Dendritic cell treated with granulocyte-macrophage colony-stimulating factor and Interleukin-4, amounts not matched to agents 40 ng/mL and 50 ng/mL, for 4 days (primary cell): ENCODE measurements around the gene GNB3.

Experiments used
- H3K27ac Mint-ChIP-seq: one replicate; pipeline ENCODE4 v1.8.0; 2022; ENCODE audit warnings: mild to moderate bottlenecking, mixed read lengths
- H3K27me3 Mint-ChIP-seq: one replicate; pipeline ENCODE4 v1.8.0; 2022; ENCODE audit warnings: mild to moderate bottlenecking, mixed read lengths
- H3K36me3 Mint-ChIP-seq: one replicate; pipeline ENCODE4 v1.8.0; 2022; ENCODE audit warnings: low read depth, mixed read lengths
- H3K4me1 Mint-ChIP-seq: one replicate; pipeline ENCODE4 v1.8.0; 2022; ENCODE audit warnings: low read depth, mixed read lengths
- H3K4me3 Mint-ChIP-seq: one replicate; pipeline ENCODE4 v1.8.0; 2022; ENCODE audit warnings: mild to moderate bottlenecking, moderate library complexity, mixed read lengths
- H3K9me3 Mint-ChIP-seq: one replicate; pipeline ENCODE4 v1.8.0; 2022; ENCODE audit warnings: mixed read lengths
- intact Hi-C: fragments of 100-400 bp; cut with micrococcal nuclease; formaldehyde crosslinking; loops from one replicate; pipeline ENCODE4 v1.15.0; 2022

GNB3 gene

GRCh38 chr12:6826734-6827436, 13.8 kb upstream of the GNB3 start:
- Mint-ChIP-seq H3K27ac (no peak overlapping the region), H3K36me3 (peaks cover 15% of the 10 kb centered on the region), H3K4me3 (no peak overlapping the region), H3K27me3 (peaks cover 66% of the 10 kb centered on the region), H3K4me1 (peaks cover 60% of the 10 kb centered on the region), H3K9me3 (no peaks in the 10 kb centered on the region)
- intact Hi-C loops = loop anchor here (5.0 kb wide), 3 partner anchors 90 to 210 kb away; partner anchors contain the start of gene ZNF384

GRCh38 chr12:6827437-6827911, 13.3 kb upstream of the GNB3 start:
- peaks cover 15% of the 10 kb centered on the region for H3K36me3 Mint-ChIP-seq
- intact Hi-C loops = loop anchor here (5.0 kb wide), 3 partner anchors 90 to 210 kb away; partner anchors contain the start of gene ZNF384
- no peak overlapping the region for H3K27ac Mint-ChIP-seq
- peaks cover 54% of the 10 kb centered on the region for H3K4me1 Mint-ChIP-seq
- H3K9me3 Mint-ChIP-seq = no peaks in the 10 kb centered on the region
- peaks cover 67% of the 10 kb centered on the region for H3K27me3 Mint-ChIP-seq
- peak overlapping the region; percentile 48 for H3K4me3 Mint-ChIP-seq

GRCh38 chr12:6827982-6828780, 12.5 kb upstream of the GNB3 start, which contains the start of gene P3H3:
P3H3 (plus strand) TSS chr12:6828407; CDS start chr12:6828441, 34 bp downstream.
- Mint-ChIP-seq H3K36me3 (peaks cover 15% of the 10 kb centered on the region), H3K27me3 (peaks cover 65% of the 10 kb centered on the region), H3K4me1 (peaks cover 47% of the 10 kb centered on the region), H3K27ac (peak within 1 kb of the TSS; percentile 37), H3K9me3 (no peaks in the 10 kb centered on the region), H3K4me3 (peak within 1 kb of the TSS; percentile 73)
- intact Hi-C loops = loop anchor here (5.0 kb wide), 3 partner anchors 91 to 211 kb away; partner anchors contain the start of gene ZNF384

- Mint-ChIP-seq H3K36me3 (peaks cover 15% of the 10 kb centered on the region), H3K4me3 (peak overlapping the region; percentile 73), H3K27me3 (peaks cover 67% of the 10 kb centered on the region), H3K27ac (peak overlapping the region; percentile 37), H3K4me1 (peaks cover 45% of the 10 kb centered on the region), H3K9me3 (no peaks in the 10 kb centered on the region)
- intact Hi-C loops = loop anchor here (5.0 kb wide), 3 partner anchors 92 to 212 kb away; partner anchors contain the start of gene ZNF384
Observed at GRCh38 chr12:6828781-6829535, 11.8 kb upstream of the GNB3 start.

- H3K4me1 Mint-ChIP-seq = peaks cover 44% of the 10 kb centered on the region
- intact Hi-C loops = loop anchor here (5.0 kb wide), 3 partner anchors 92 to 212 kb away; partner anchors contain the start of gene ZNF384
- no peaks in the 10 kb centered on the region for H3K9me3 Mint-ChIP-seq
- peaks cover 66% of the 10 kb centered on the region for H3K27me3 Mint-ChIP-seq
- peak overlapping the region; percentile 73 for H3K4me3 Mint-ChIP-seq
- H3K36me3 Mint-ChIP-seq = peaks cover 8% of the 10 kb centered on the region
- peak overlapping the region; percentile 37 for H3K27ac Mint-ChIP-seq
Observed at GRCh38 chr12:6829536-6830220, 11.0 kb upstream of the GNB3 start.

GRCh38 chr12:6830286-6830890, 10.3 kb upstream of the GNB3 start:
- H3K27me3 Mint-ChIP-seq = peaks cover 59% of the 10 kb centered on the region
- H3K27ac Mint-ChIP-seq = no peak overlapping the region
- no peaks in the 10 kb centered on the region for H3K9me3 Mint-ChIP-seq
- intact Hi-C loops = no loop called here
- peaks cover 37% of the 10 kb centered on the region for H3K4me1 Mint-ChIP-seq
- H3K36me3 Mint-ChIP-seq = peaks cover under 1% of the 10 kb centered on the region
- no peak overlapping the region for H3K4me3 Mint-ChIP-seq

- H3K4me3 Mint-ChIP-seq = no peak overlapping the region
- H3K36me3 Mint-ChIP-seq = no peaks in the 10 kb centered on the region
- H3K4me1 Mint-ChIP-seq = peaks cover 35% of the 10 kb centered on the region
- H3K9me3 Mint-ChIP-seq = no peaks in the 10 kb centered on the region
- no peak overlapping the region for H3K27ac Mint-ChIP-seq
- peaks cover 57% of the 10 kb centered on the region for H3K27me3 Mint-ChIP-seq
- intact Hi-C loops = no loop called here
Observed at GRCh38 chr12:6830999-6831398, 9.7 kb upstream of the GNB3 start.

GRCh38 chr12:6831450-6831995, 9.2 kb upstream of the GNB3 start:
- no peaks in the 10 kb centered on the region for H3K36me3 Mint-ChIP-seq

GRCh38 chr12:6832125-6832524, 8.6 kb upstream of the GNB3 start:
- peaks cover 46% of the 10 kb centered on the region for H3K27me3 Mint-ChIP-seq
- H3K27ac Mint-ChIP-seq = no peak overlapping the region
- intact Hi-C loops = no loop called here
- no peaks in the 10 kb centered on the region for H3K9me3 Mint-ChIP-seq
- no peaks in the 10 kb centered on the region for H3K36me3 Mint-ChIP-seq
- H3K4me1 Mint-ChIP-seq = peaks cover 32% of the 10 kb centered on the region
- no peak overlapping the region for H3K4me3 Mint-ChIP-seq

More at GRCh38 chr12:6831450-6831995, 9.2 kb upstream of the GNB3 start:
- H3K27ac Mint-ChIP-seq = no peak overlapping the region
- H3K4me1 Mint-ChIP-seq = peaks cover 35% of the 10 kb centered on the region
- no peaks in the 10 kb centered on the region for H3K9me3 Mint-ChIP-seq
- H3K27me3 Mint-ChIP-seq = peaks cover 52% of the 10 kb centered on the region
- intact Hi-C loops = no loop called here
- no peak overlapping the region for H3K4me3 Mint-ChIP-seq

- Mint-ChIP-seq H3K36me3 (no peaks in the 10 kb centered on the region), H3K4me1 (peaks cover 24% of the 10 kb centered on the region), H3K4me3 (no peak overlapping the region), H3K27me3 (peaks cover 37% of the 10 kb centered on the region), H3K27ac (no peak overlapping the region), H3K9me3 (no peaks in the 10 kb centered on the region)
- intact Hi-C loops = no loop called here
Observed at GRCh38 chr12:6833189-6833890, 7.4 kb upstream of the GNB3 start.

GRCh38 chr12:6834254-6834653, 6.5 kb upstream of the GNB3 start:
- Mint-ChIP-seq H3K4me3 (no peak overlapping the region), H3K4me1 (peaks cover 20% of the 10 kb centered on the region), H3K36me3 (no peaks in the 10 kb centered on the region), H3K27ac (no peak overlapping the region), H3K27me3 (peaks cover 30% of the 10 kb centered on the region), H3K9me3 (no peaks in the 10 kb centered on the region)
- intact Hi-C loops = no loop called here

GRCh38 chr12:6834873-6835272, 5.9 kb upstream of the GNB3 start:
- Mint-ChIP-seq H3K4me1 (peaks cover 16% of the 10 kb centered on the region), H3K27ac (no peak overlapping the region), H3K4me3 (no peak overlapping the region), H3K9me3 (no peaks in the 10 kb centered on the region), H3K27me3 (peaks cover 24% of the 10 kb centered on the region), H3K36me3 (no peaks in the 10 kb centered on the region)
- intact Hi-C loops = no loop called here
